Tibial nerve (tissue), 4 donors: ENCODE measurements around the gene HSD17B1.

Experiments used
- CTCF ChIP-seq, 5 experiments: fragments of 200-600 bp in 3 of 5; fragments of 450-650 bp in 2 of 5; sonication (generic) in 3 of 5; IDR thresholded peaks; one replicate each; pipeline ENCODE4 v1.5.1; 2016 to 2019; ENCODE audit warnings: antibody characterized with exemption in 5 of 5, mild to moderate bottlenecking in 3 of 5, moderate library complexity in 2 of 5
- EP300 ChIP-seq, 2 donors: sonication (generic); formaldehyde crosslinking; IDR thresholded peaks; one replicate each; pipeline ENCODE4 v1.6.1; 2017; ENCODE audit warnings: antibody characterized with exemption in 2 of 2, mild to moderate bottlenecking in 1 of 2
- POLR2A ChIP-seq, 2 donors: fragments of 450-650 bp; IDR thresholded peaks; one replicate each; pipeline ENCODE4 v1.6.1; 2017; ENCODE audit warnings: antibody characterized with exemption in 2 of 2, mild to moderate bottlenecking in 2 of 2, moderate library complexity in 2 of 2

GRCh38 chr17:42507671-42508070, 45.1 kb upstream of the HSD17B1 start:
- TF ChIP-seq CTCF (IDR thresholded peaks at IDR 0.05) (no peak), POLR2A (IDR thresholded peaks at IDR 0.05) (no peak), EP300 (IDR thresholded peaks at IDR 0.05) (no peak)
